Activated naive CD4-positive, alpha-beta T cell treated with anti-CD3 and anti-CD28 coated beads, Interleukin-2, amount 50 U/mL, for 24 hours (primary cell): Measurements from ENCODE around the gene CFAP54.
A peak's percentile ranks its signal among the peaks of the same experiment; 100 is the strongest.

Source experiments
- H3K27ac Mint-ChIP-seq: one replicate; pipeline ENCODE4 v1.8.0; 2021; ENCODE audit warnings: mild to moderate bottlenecking, mixed read lengths
- H3K27me3 Mint-ChIP-seq: one replicate; pipeline ENCODE4 v1.8.0; 2021; ENCODE audit warnings: mixed read lengths
- H3K36me3 Mint-ChIP-seq: one replicate; pipeline ENCODE4 v1.8.0; 2021; ENCODE audit warnings: mixed read lengths
- H3K4me1 Mint-ChIP-seq: one replicate; pipeline ENCODE4 v1.8.0; 2021; ENCODE audit warnings: mixed read lengths
- H3K4me3 Mint-ChIP-seq: one replicate; pipeline ENCODE4 v1.8.0; 2021; ENCODE audit warnings: mild to moderate bottlenecking, mixed read lengths
- H3K9me3 Mint-ChIP-seq: one replicate; pipeline ENCODE4 v1.8.0; 2021; ENCODE audit warnings: mixed read lengths

CFAP54 gene

DNA sequence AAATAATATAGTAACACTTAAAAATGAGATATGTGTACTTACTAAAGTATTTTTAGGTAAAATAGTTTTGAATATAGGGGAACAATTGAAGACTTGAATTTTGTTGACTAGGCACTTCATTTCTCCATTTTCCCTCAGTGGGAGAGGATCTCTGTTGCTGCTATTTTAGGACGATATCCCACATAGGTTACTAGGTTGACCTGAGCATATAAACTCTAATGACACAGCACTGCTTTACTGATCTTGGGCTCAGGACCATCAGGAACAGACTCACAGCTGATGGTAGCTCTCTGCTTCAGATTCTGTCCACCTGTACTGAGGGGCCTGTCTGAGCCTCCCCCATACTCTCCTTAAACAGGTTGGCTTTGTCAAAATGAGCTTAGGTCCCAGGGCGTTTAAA lies 423.6 kb downstream of the CFAP54 start:
- Mint-ChIP-seq H3K4me3 (no peak overlapping the region), H3K36me3 (peaks cover 9% of the 10 kb centered on the region), H3K27ac (no peak overlapping the region), H3K27me3 (no peaks in the 10 kb centered on the region), H3K9me3 (peaks cover 7% of the 10 kb centered on the region), H3K4me1 (peaks cover 73% of the 10 kb centered on the region)

DNA sequence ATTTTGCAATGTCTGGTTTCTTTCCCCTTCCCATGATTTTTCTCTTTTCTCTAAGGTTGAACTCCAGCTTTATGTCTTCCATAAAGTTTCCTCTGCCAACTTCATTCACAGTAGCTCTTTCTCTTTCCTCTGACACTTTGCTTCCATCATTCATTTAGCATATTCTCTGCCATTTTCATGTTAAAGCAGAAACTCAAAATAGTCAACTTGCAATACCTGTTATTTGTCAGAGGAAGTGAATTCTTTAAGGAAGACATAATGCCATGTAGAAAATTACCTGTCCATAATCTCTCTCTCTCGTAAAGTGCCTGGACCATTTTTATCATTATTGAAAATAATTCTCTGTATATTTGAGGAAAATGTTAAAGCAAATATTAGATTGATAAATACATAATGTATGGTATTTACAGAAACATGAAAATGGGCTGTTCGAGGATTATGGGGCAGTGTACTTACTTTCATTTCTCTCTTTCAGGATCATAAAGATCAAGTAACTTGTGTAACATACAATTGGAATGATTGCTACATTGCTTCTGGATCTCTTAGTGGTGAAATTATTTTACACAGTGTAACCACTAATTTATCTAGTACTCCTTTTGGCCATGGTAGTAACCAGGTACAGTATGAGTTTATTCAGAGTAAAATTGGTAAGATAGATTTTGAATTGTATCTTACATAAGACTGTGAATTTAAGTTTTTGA lies 430.3 kb downstream of the CFAP54 start:
- Mint-ChIP-seq H3K9me3 (peaks cover 7% of the 10 kb centered on the region), H3K27ac (peak overlapping the region; percentile 20), H3K27me3 (no peaks in the 10 kb centered on the region), H3K36me3 (peaks cover 24% of the 10 kb centered on the region), H3K4me3 (no peak overlapping the region), H3K4me1 (peaks cover 40% of the 10 kb centered on the region)
